OCI-LY3 (cell line): ENCODE data around the gene TRIM54.

ENCODE experiments used
- H2AFZ ChIP-seq: fragments of 200-600, 300-600 bp; shearing (Covaris generic); 2 replicates; pipeline ENCODE4 v1.6.0; 2014; ENCODE audit warnings: antibody characterized with exemption, low read depth, low read length
- H3K27ac ChIP-seq: fragments of 200-600, 300-600 bp; sonication (generic); 2 replicates; pipeline ENCODE4 v1.5.1; 2014; ENCODE audit warnings: mild to moderate bottlenecking, low read length, moderate library complexity, mixed read lengths
- H3K27me3 ChIP-seq: fragments of 200-600, 300-600 bp; sonication (generic); 2 replicates; pipeline ENCODE4 v1.6.1; 2014; ENCODE audit warnings: low read depth, low read length, mixed read lengths
- H3K36me3 ChIP-seq: fragments of 200-600, 300-600 bp; sonication (generic); replicated peaks from 2 replicates; pipeline ENCODE3; 2014; ENCODE audit warnings: low read depth, low read length, mixed read lengths
- H3K4me1 ChIP-seq: fragments of 300-600, 200-600 bp; sonication (generic); 2 replicates; pipeline ENCODE4 v1.6.1; 2014; ENCODE audit warnings: low read length, mixed read lengths
- H3K4me2 ChIP-seq: fragments of 200-600, 300-600 bp; sonication (generic); 2 replicates; pipeline ENCODE4 v1.6.1; 2014; ENCODE audit warnings: low read length, mixed read lengths
- H3K4me3 ChIP-seq: fragments of 300-600, 200-600 bp; sonication (generic); 2 replicates; pipeline ENCODE4 v1.5.1; 2014; ENCODE audit warnings: antibody characterized with exemption, mild to moderate bottlenecking, low read length, moderate library complexity
- H3K79me2 ChIP-seq: fragments of 300-600, 200-600 bp; shearing (Covaris generic); 2 replicates; pipeline ENCODE4 v1.6.1; 2014; ENCODE audit warnings: mild to moderate bottlenecking, low read length, mixed read lengths
- H3K9ac ChIP-seq: fragments of 300-600, 200-600 bp; shearing (Covaris generic); 2 replicates; pipeline ENCODE4 v1.6.0; 2014; ENCODE audit warnings: mild to moderate bottlenecking, low read length, moderate library complexity
- H3K9me3 ChIP-seq: fragments of 200-600, 300-600 bp; shearing (Covaris generic); 2 replicates; pipeline ENCODE4 v1.6.1; 2014; ENCODE audit warnings: low read length, mixed read lengths; ENCODE audit not compliant: insufficient read depth
- H4K20me1 ChIP-seq: fragments of 200-600, 300-600 bp; sonication (generic); 2 replicates; pipeline ENCODE4 v1.6.1; 2016; ENCODE audit warnings: low read length, mixed read lengths; ENCODE audit not compliant: insufficient read depth
- CTCF ChIP-seq: fragments of 200-600, 300-600 bp; sonication (generic); IDR thresholded peaks from 2 replicates; pipeline ENCODE4 v1.5.1; 2014; ENCODE audit warnings: antibody characterized with exemption, low read length, low read depth
- EZH2phosphoT487 ChIP-seq: fragments of 200-600 bp; shearing (Covaris generic); IDR thresholded peaks from 2 replicates; pipeline ENCODE4 v1.6.1; 2018; ENCODE audit warnings: antibody characterized with exemption, mixed run types, low read depth

TRIM54 gene

GRCh38 chr2:27237341-27237945 is 44.8 kb upstream of the TRIM54 start:
- Histone ChIP-seq H3K27ac (no peak overlapping the region), H4K20me1 (no peaks in the 10 kb centered on the region), H3K9me3 (no peaks in the 10 kb centered on the region), H3K4me3 (no peak overlapping the region), H3K9ac (no peak overlapping the region), H2AFZ (no peak overlapping the region), H3K36me3 (peaks cover 87% of the 10 kb centered on the region), H3K4me2 (no peak overlapping the region), H3K4me1 (no peaks in the 10 kb centered on the region), H3K79me2 (no peaks in the 10 kb centered on the region), H3K27me3 (no peaks in the 10 kb centered on the region)
- TF ChIP-seq EZH2phosphoT487 (no peak), CTCF (no peak)

- TF ChIP-seq CTCF, result no peak
- no peak for TF ChIP-seq EZH2phosphoT487
- no peaks in the 10 kb centered on the region for H3K9me3 ChIP-seq
- peaks cover 86% of the 10 kb centered on the region for H3K36me3 ChIP-seq
- H3K4me1 ChIP-seq, result no peaks in the 10 kb centered on the region
- no peak overlapping the region for H3K4me2 ChIP-seq
- no peak overlapping the region for H3K9ac ChIP-seq
- no peak overlapping the region for H3K4me3 ChIP-seq
- no peaks in the 10 kb centered on the region for H4K20me1 ChIP-seq
- H3K27ac ChIP-seq, result no peak overlapping the region
- H3K79me2 ChIP-seq, result no peaks in the 10 kb centered on the region
- H3K27me3 ChIP-seq, result no peaks in the 10 kb centered on the region
- H2AFZ ChIP-seq, result no peak overlapping the region
Measured at GRCh38 chr2:27238976-27239375, 43.3 kb upstream of the TRIM54 start.

GRCh38 chr2:27240406-27240805 is 41.8 kb upstream of the TRIM54 start:
- Histone ChIP-seq H3K27me3 (no peaks in the 10 kb centered on the region), H3K79me2 (no peaks in the 10 kb centered on the region), H3K9ac (no peak overlapping the region), H4K20me1 (no peaks in the 10 kb centered on the region), H3K27ac (no peak overlapping the region), H3K4me1 (no peaks in the 10 kb centered on the region), H3K4me2 (no peak overlapping the region), H3K9me3 (no peaks in the 10 kb centered on the region), H3K4me3 (no peak overlapping the region), H3K36me3 (peaks cover 80% of the 10 kb centered on the region), H2AFZ (no peak overlapping the region)
- TF ChIP-seq CTCF, result no peak
- TF ChIP-seq EZH2phosphoT487, result no peak

- no peak for TF ChIP-seq CTCF
- TF ChIP-seq EZH2phosphoT487, result no peak
- Histone ChIP-seq H4K20me1 (no peaks in the 10 kb centered on the region), H3K4me2 (no peak overlapping the region), H2AFZ (no peak overlapping the region), H3K4me1 (no peaks in the 10 kb centered on the region), H3K36me3 (peaks cover 68% of the 10 kb centered on the region), H3K4me3 (no peak overlapping the region), H3K9me3 (no peaks in the 10 kb centered on the region), H3K9ac (no peak overlapping the region), H3K27me3 (no peaks in the 10 kb centered on the region), H3K79me2 (no peaks in the 10 kb centered on the region), H3K27ac (no peak overlapping the region)
Measured at GRCh38 chr2:27241761-27242613, 40.2 kb upstream of the TRIM54 start.
